ENCODE measurements around the gene RFX7. TPM values are rescaled to one million over a fixed set of nuclear protein-coding genes. Genes with fewer than 3 reads are reported as not detected.

RFX7 gene
- total and polyA plus RNA-seq, 2 of the 4 experiments (the other 2 are of a cell fraction): 4.1 to 10.6 TPM

DNA sequence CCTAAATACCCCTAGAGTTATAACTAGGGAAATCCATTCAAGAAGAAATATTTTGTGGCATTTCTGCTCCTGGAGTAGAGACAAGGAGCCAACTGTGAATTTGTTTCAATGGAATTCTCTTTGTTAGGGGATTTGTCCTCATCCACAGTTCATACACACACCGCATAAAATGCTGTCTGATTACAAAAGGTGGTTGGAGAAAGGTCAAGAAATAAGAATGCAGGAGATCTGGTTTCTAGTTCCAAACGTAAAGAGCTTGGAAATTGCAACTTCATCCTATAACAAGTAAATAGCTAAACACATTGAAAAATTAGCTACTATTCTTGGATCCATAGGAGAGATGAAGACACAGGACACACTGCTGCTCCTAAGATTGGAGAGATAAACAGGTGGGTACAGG lies 184.0 kb downstream of the RFX7 start:
- H3K4ac ChIP-seq (ENCODE audit: low read depth, low read length): no peak overlapping the region
- H4K8ac ChIP-seq (ENCODE audit: low read depth in 2 of 2, low read length in 2 of 2): no peak overlapping the region
- H3K23ac ChIP-seq (ENCODE audit: low read depth, low read length): no peak overlapping the region
- no peaks in the 10 kb centered on the region for H3K9me1 ChIP-seq (ENCODE audit: insufficient read depth, low read length)
- H3K14ac ChIP-seq (replicated peaks; ENCODE audit: low read depth, low read length): no peak overlapping the region
- no peak overlapping the region for H2BK120ac ChIP-seq (ENCODE audit: low read depth, low read length)
- no peak overlapping the region for H4K5ac ChIP-seq (ENCODE audit: low read depth, low read length)
- H3K4me1 ChIP-seq (ENCODE audit: control insufficient read depth, insufficient read depth, low read length): no peaks in the 10 kb centered on the region
- no peaks in the 10 kb centered on the region for H3K36me3 ChIP-seq (ENCODE audit: control insufficient read depth, insufficient read depth, low read length)
- no peak overlapping the region for H3K4me3 ChIP-seq (ENCODE audit: insufficient read depth, low read depth, low read length)
- ChIA-PET POLR2A (ENCODE audit: unreplicated experiment) (no interaction called here), CTCF (interaction anchor here (0.9 to 1.1 kb wide), 2 partner anchors 39 to 299 kb away, joined by 3 read pairs; no protein-coding TSS in a partner anchor)
- no peak overlapping the region for H2AK5ac ChIP-seq (ENCODE audit: low read depth, low read length)
- H2AFZ ChIP-seq (replicated peaks; ENCODE audit: low read length, poor library complexity): no peak overlapping the region
- H3K4me2 ChIP-seq (ENCODE audit: low read depth, low read length): no peak overlapping the region
- ATAC-seq (ENCODE audit: low read depth): no peak
- dilution Hi-C loops (cut with HindIII; ENCODE audit: low sequenced_read_pairs, unreplicated experiment) (no loop called here), intact Hi-C loops (cut with micrococcal nuclease) (no loop called here), in situ Hi-C loops (cut with MboI; ENCODE audit: low sequenced_read_pairs) (loop anchor here (10.0 kb wide), 1 partner anchor 405 kb away; no protein-coding TSS in a partner anchor)
- DNase-seq: no peak
- H4K20me1 ChIP-seq (ENCODE audit: insufficient read depth, low read length): no peaks in the 10 kb centered on the region
- H2BK5ac ChIP-seq (ENCODE audit: low read depth, low read length, poor library complexity, severe bottlenecking): no peak overlapping the region
- BruUV-seq (replicated peaks): no TSS peak
- no peak overlapping the region for H3K9ac ChIP-seq (ENCODE audit: low read depth, low read length)
- H4K91ac ChIP-seq (ENCODE audit: insufficient read depth, low read depth, low read length): no peak overlapping the region
- H3K18ac ChIP-seq (ENCODE audit: low read depth, low read length): no peak overlapping the region
- WGBS, 2 experiments (ENCODE audit: extremely low coverage in 2 of 2, insufficient read length in 1 of 2): no CpG with 5 or more reads among the region's 2 CpGs
- H3K79me1 ChIP-seq (ENCODE audit: low read depth in 1 of 2, low read length in 2 of 2): no peaks in the 10 kb centered on the region
- H3K27me3 ChIP-seq (ENCODE audit: control insufficient read depth, insufficient read depth, low read length): 0 out of 2 replicates have a peak, but pooled peaks cover 1% of the 10 kb centered on the region
- no peak overlapping the region for H3K27ac ChIP-seq (ENCODE audit: insufficient read depth, low read length)
- no peak overlapping the region for H2BK20ac ChIP-seq (ENCODE audit: low read depth, low read length)
- TF ChIP-seq POLR2A (IDR thresholded peaks at IDR 0.05; ENCODE audit: low read depth, low read length) (no peak), MXI1 (IDR thresholded peaks at IDR 0.05; ENCODE audit: borderline replicate concordance, low read depth, low read length) (no peak), NFE2L2 (IDR thresholded peaks at IDR 0.05; ENCODE audit: low read depth, low read length) (no peak), CEBPB (IDR thresholded peaks at IDR 0.05; ENCODE audit: low read depth, low read length) (no peak), MAFK (IDR thresholded peaks at IDR 0.05; ENCODE audit: low read depth, low read length) (no peak), RAD21 (IDR thresholded peaks at IDR 0.05; ENCODE audit: low read length) (no peak), CHD1 (IDR thresholded peaks at IDR 0.05; ENCODE audit: low read depth, low read length) (no peak), MAZ (IDR thresholded peaks at IDR 0.05; ENCODE audit: borderline replicate concordance, low read depth, low read length) (no peak)
- TF ChIP-seq, protein P1, sequence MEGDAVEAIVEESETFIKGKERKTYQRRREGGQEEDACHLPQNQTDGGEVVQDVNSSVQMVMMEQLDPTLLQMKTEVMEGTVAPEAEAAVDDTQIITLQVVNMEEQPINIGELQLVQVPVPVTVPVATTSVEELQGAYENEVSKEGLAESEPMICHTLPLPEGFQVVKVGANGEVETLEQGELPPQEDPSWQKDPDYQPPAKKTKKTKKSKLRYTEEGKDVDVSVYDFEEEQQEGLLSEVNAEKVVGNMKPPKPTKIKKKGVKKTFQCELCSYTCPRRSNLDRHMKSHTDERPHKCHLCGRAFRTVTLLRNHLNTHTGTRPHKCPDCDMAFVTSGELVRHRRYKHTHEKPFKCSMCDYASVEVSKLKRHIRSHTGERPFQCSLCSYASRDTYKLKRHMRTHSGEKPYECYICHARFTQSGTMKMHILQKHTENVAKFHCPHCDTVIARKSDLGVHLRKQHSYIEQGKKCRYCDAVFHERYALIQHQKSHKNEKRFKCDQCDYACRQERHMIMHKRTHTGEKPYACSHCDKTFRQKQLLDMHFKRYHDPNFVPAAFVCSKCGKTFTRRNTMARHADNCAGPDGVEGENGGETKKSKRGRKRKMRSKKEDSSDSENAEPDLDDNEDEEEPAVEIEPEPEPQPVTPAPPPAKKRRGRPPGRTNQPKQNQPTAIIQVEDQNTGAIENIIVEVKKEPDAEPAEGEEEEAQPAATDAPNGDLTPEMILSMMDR (conservative IDR thresholded peaks at IDR 0.05; ENCODE audit: low read depth, low read length): no peak
- TF ChIP-seq, protein P2, sequence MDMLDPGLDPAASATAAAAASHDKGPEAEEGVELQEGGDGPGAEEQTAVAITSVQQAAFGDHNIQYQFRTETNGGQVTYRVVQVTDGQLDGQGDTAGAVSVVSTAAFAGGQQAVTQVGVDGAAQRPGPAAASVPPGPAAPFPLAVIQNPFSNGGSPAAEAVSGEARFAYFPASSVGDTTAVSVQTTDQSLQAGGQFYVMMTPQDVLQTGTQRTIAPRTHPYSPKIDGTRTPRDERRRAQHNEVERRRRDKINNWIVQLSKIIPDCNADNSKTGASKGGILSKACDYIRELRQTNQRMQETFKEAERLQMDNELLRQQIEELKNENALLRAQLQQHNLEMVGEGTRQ (IDR thresholded peaks at IDR 0.05; ENCODE audit: low read depth, low read length): no peak
- no peak overlapping the region for H2BK15ac ChIP-seq (ENCODE audit: low read depth, low read length)
- H2AK9ac ChIP-seq (replicated peaks; ENCODE audit: low read depth, low read length, poor library complexity): no peak overlapping the region
- no peaks in the 10 kb centered on the region for H3K9me3 ChIP-seq (ENCODE audit: control insufficient read depth, insufficient read depth, low read length)
- H3K56ac ChIP-seq (ENCODE audit: extremely low read depth, insufficient read depth, low read length): no peak overlapping the region
